GM10847 (cell line): ENCODE data around the gene LHX1.

Source experiments
- POLR2A ChIP-seq: IDR thresholded peaks from 2 replicates; pipeline ENCODE4 v1.6.1; 2011; ENCODE audit not compliant: insufficient read length; ENCODE audit errors: extremely low read depth

Gene LHX1

GRCh38 chr17:36972186-36972700 is 35.0 kb downstream of the LHX1 start:
- TF ChIP-seq POLR2A, result no peak

GRCh38 chr17:36972905-36973304 is 35.6 kb downstream of the LHX1 start:
- no peak for TF ChIP-seq POLR2A

- TF ChIP-seq POLR2A, result no peak
Measured at GRCh38 chr17:36975922-36976515, 38.7 kb downstream of the LHX1 start.

- no peak for TF ChIP-seq POLR2A
Measured at GRCh38 chr17:36977066-36977465, 39.8 kb downstream of the LHX1 start.

- no peak for TF ChIP-seq POLR2A
Measured at GRCh38 chr17:36977568-36977967, 40.3 kb downstream of the LHX1 start.

- no peak for TF ChIP-seq POLR2A
Measured at GRCh38 chr17:36978810-36979564, 41.7 kb downstream of the LHX1 start.

GRCh38 chr17:36979565-36979941 is 42.3 kb downstream of the LHX1 start:
- TF ChIP-seq POLR2A, result no peak

GRCh38 chr17:36980280-36980761 is 43.0 kb downstream of the LHX1 start:
- no peak for TF ChIP-seq POLR2A

- no peak for TF ChIP-seq POLR2A
Measured at GRCh38 chr17:36983618-36984017, 46.3 kb downstream of the LHX1 start.

GRCh38 chr17:36989173-36989572 is 51.9 kb downstream of the LHX1 start:
- no peak for TF ChIP-seq POLR2A

GRCh38 chr17:36992701-36993100 is 55.4 kb downstream of the LHX1 start:
- no peak for TF ChIP-seq POLR2A

- TF ChIP-seq POLR2A, result no peak
Measured at GRCh38 chr17:36993227-36993626, 56.0 kb downstream of the LHX1 start.
